MM.1S (cell line): ENCODE measurements around the gene LRRC4B.
"Not testable (repeated sequence)": the region's sequence is repeated elsewhere in the genome, so short reads cannot be mapped to it uniquely, and the experiment has no call there.

Source experiments
- DNase-seq: peaks from one replicate; pipeline ENCODE4 v3.0.0-alpha.2; 2015
- H2AFZ ChIP-seq: fragments of 300-600 bp; sonication (generic); 2 replicates; pipeline ENCODE4 v1.6.0; 2016; ENCODE audit warnings: antibody characterized with exemption, low read length
- H3F3A ChIP-seq: fragments of 300-600 bp; sonication (generic); 2 replicates; pipeline ENCODE4 v1.6.1; 2016; ENCODE audit warnings: mild to moderate bottlenecking, antibody characterized with exemption, low read length, moderate library complexity, mixed read lengths; ENCODE audit not compliant: insufficient read depth
- H3K27ac ChIP-seq: fragments of 300-600 bp; sonication (generic); 2 replicates; pipeline ENCODE4 v1.5.1; 2016; ENCODE audit warnings: mild to moderate bottlenecking, low read length
- H3K27me3 ChIP-seq: fragments of 300-600 bp; sonication (generic); replicated peaks from 2 replicates; pipeline ENCODE4 v1.6.0; 2016; ENCODE audit warnings: low read length; ENCODE audit not compliant: insufficient read depth
- H3K36me3 ChIP-seq: fragments of 300-600 bp; sonication (generic); replicated peaks from 2 replicates; pipeline ENCODE4 v1.6.1; 2016; ENCODE audit warnings: mild to moderate bottlenecking, low read length, mixed read lengths; ENCODE audit not compliant: insufficient read depth
- H3K4me1 ChIP-seq: fragments of 300-600 bp; sonication (generic); 2 replicates; pipeline ENCODE4 v1.6.1; 2016; ENCODE audit warnings: low read length, mixed read lengths
- H3K4me2 ChIP-seq: fragments of 300-600 bp; sonication (generic); 2 replicates; pipeline ENCODE4 v1.6.0; 2016; ENCODE audit warnings: low read depth, low read length
- H3K4me3 ChIP-seq: fragments of 300-600 bp; sonication (generic); 2 replicates; pipeline ENCODE4 v1.5.1; 2016; ENCODE audit warnings: low read length, mixed read lengths
- H3K79me2 ChIP-seq: fragments of 300-600 bp; sonication (generic); 2 replicates; pipeline ENCODE4 v1.6.1; 2016; ENCODE audit warnings: mixed run types, low read length, mixed read lengths
- H3K9ac ChIP-seq: fragments of 300-600 bp; sonication (generic); 2 replicates; pipeline ENCODE4 v1.6.1; 2016; ENCODE audit warnings: low read length, mixed read lengths
- H3K9me2 ChIP-seq: fragments of 300-600 bp; sonication (generic); replicated peaks from 2 replicates; pipeline ENCODE4 v1.6.1; 2016; ENCODE audit warnings: mild to moderate bottlenecking, low read length, mixed read lengths; ENCODE audit not compliant: insufficient read depth
- H3K9me3 ChIP-seq: fragments of 300-600 bp; sonication (generic); replicated peaks from 2 replicates; pipeline ENCODE4 v1.6.1; 2016; ENCODE audit warnings: mild to moderate bottlenecking, low read length, mixed read lengths; ENCODE audit not compliant: insufficient read depth
- H4K20me1 ChIP-seq: fragments of 300-600 bp; sonication (generic); 2 replicates; pipeline ENCODE4 v1.6.1; 2016; ENCODE audit warnings: mild to moderate bottlenecking, low read length, moderate library complexity, mixed read lengths; ENCODE audit not compliant: insufficient read depth
- EZH2 ChIP-seq: fragments of 300-600 bp; sonication (generic); optimal IDR thresholded peaks from 2 replicates; pipeline ENCODE3; 2017; ENCODE audit warnings: low read depth, mild to moderate bottlenecking, antibody characterized with exemption, low read length, mixed read lengths
- EZH2phosphoT487 ChIP-seq: fragments of 300-600 bp; sonication (generic); IDR thresholded peaks from 2 replicates; pipeline ENCODE4 v1.6.1; 2018; ENCODE audit warnings: antibody characterized with exemption, low read length
- TF ChIP-seq, protein P1 (sequence below): fragments of 300-600 bp; sonication (generic); IDR thresholded peaks from 2 replicates; pipeline ENCODE4 v1.5.1; 2016; ENCODE audit warnings: antibody characterized with exemption, low read length, mixed read lengths

LRRC4B gene

DNA sequence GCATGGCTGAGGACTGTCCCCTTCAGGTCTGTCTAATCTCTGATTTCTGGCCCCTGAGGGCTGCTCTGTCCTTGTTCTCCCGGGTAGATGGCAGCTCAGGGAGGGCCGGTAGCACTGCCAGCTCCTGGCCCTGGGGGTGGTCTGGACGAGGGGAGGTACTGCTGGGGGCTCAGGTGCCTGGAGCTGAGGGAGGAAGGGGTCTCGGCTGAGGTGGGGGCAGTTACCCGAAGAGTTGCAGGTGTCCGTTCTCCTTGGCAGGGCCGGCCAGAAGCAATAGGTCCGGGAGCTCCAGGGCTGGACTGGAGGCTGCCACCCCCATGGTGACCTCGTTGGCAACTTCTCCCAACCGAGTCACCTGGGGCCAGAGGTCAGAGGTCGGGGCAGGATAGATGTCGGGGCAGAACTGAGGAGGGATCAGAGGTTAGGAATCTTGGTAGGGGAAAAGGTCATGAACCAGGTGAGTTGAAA, 93.1 kb downstream of the LRRC4B start:
- no peak overlapping the region for H3K27ac ChIP-seq
- H3K4me2 ChIP-seq: no peak overlapping the region
- H3K9me2 ChIP-seq: no peaks in the 10 kb centered on the region
- no peak overlapping the region for H3K9ac ChIP-seq
- peaks cover 10% of the 10 kb centered on the region; the same call in 1 of the 2 replicates for H3K27me3 ChIP-seq
- no peak overlapping the region for H3K4me3 ChIP-seq
- no peak for DNase-seq
- H3F3A ChIP-seq: peaks cover 5% of the 10 kb centered on the region; the same call in 1 of the 2 replicates
- no peak for TF ChIP-seq EZH2phosphoT487
- TF ChIP-seq EZH2: no peak
- TF ChIP-seq, protein P1, sequence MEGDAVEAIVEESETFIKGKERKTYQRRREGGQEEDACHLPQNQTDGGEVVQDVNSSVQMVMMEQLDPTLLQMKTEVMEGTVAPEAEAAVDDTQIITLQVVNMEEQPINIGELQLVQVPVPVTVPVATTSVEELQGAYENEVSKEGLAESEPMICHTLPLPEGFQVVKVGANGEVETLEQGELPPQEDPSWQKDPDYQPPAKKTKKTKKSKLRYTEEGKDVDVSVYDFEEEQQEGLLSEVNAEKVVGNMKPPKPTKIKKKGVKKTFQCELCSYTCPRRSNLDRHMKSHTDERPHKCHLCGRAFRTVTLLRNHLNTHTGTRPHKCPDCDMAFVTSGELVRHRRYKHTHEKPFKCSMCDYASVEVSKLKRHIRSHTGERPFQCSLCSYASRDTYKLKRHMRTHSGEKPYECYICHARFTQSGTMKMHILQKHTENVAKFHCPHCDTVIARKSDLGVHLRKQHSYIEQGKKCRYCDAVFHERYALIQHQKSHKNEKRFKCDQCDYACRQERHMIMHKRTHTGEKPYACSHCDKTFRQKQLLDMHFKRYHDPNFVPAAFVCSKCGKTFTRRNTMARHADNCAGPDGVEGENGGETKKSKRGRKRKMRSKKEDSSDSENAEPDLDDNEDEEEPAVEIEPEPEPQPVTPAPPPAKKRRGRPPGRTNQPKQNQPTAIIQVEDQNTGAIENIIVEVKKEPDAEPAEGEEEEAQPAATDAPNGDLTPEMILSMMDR: no peak
- peaks cover 31% of the 10 kb centered on the region for H3K79me2 ChIP-seq
- H4K20me1 ChIP-seq: peaks cover 3% of the 10 kb centered on the region; the same call in 1 of the 2 replicates
- no peaks in the 10 kb centered on the region for H3K9me3 ChIP-seq
- no peak overlapping the region for H2AFZ ChIP-seq
- no peaks in the 10 kb centered on the region for H3K4me1 ChIP-seq
- H3K36me3 ChIP-seq: no peaks in the 10 kb centered on the region

DNA sequence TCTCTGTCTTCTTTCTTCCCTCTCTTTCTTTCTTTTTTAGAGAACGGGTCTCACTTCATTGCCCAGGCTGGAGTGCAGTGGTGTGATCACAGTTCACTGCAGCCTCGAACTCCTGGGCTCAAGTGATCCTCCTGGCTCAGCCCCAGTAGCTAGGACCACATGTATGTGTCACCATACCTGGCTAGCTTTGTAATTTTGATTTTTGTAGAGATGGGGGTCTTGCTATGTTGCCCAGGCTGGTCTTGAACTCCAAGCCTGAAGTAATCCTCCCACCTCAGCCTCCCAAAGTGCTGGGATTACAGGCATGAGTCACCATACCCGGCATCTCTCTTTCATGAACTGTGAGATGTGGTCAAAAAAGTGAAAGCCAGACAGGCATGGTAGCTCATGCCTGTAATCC, 94.9 kb downstream of the LRRC4B start:
- H3F3A ChIP-seq, DNase-seq, H3K9me2 ChIP-seq, H2AFZ ChIP-seq, H3K9ac ChIP-seq, H3K4me1 ChIP-seq, H4K20me1 ChIP-seq, H3K36me3 ChIP-seq, H3K27ac ChIP-seq, H3K9me3 ChIP-seq, H3K4me2 ChIP-seq, H3K4me3 ChIP-seq: not testable (repeated sequence)
- Histone ChIP-seq H3K79me2 (peaks cover 18% of the 10 kb centered on the region), H3K27me3 (peaks cover 27% of the 10 kb centered on the region)

GRCh38 chr19:50468818-50469217, 99.4 kb downstream of the LRRC4B start:
- no peak overlapping the region for H3K27ac ChIP-seq
- no peaks in the 10 kb centered on the region for H3K9me2 ChIP-seq
- H3K4me2 ChIP-seq: no peak overlapping the region
- no peaks in the 10 kb centered on the region for H3K79me2 ChIP-seq
- H3K27me3 ChIP-seq: peaks cover 70% of the 10 kb centered on the region
- TF ChIP-seq, protein P1: no peak
- no peak for TF ChIP-seq EZH2
- no peak for TF ChIP-seq EZH2phosphoT487
- no peak for DNase-seq
- no peaks in the 10 kb centered on the region for H4K20me1 ChIP-seq
- H3K4me1 ChIP-seq: no peaks in the 10 kb centered on the region
- H3K4me3 ChIP-seq: no peak overlapping the region
- no peak overlapping the region for H3K9ac ChIP-seq
- H3F3A ChIP-seq: no peaks in the 10 kb centered on the region
- H3K9me3 ChIP-seq: no peaks in the 10 kb centered on the region
- H3K36me3 ChIP-seq: no peaks in the 10 kb centered on the region
- no peak overlapping the region for H2AFZ ChIP-seq

- no peaks in the 10 kb centered on the region for H3K79me2 ChIP-seq
- H3K9me2 ChIP-seq: no peaks in the 10 kb centered on the region
- no peak for DNase-seq
- no peak for TF ChIP-seq EZH2phosphoT487
- TF ChIP-seq, protein P1: no peak
- no peak for TF ChIP-seq EZH2
- H4K20me1 ChIP-seq: no peaks in the 10 kb centered on the region
- no peak overlapping the region for H3K4me2 ChIP-seq
- H3K27me3 ChIP-seq: peaks cover 76% of the 10 kb centered on the region
- H3K27ac ChIP-seq: no peak overlapping the region
- no peaks in the 10 kb centered on the region for H3F3A ChIP-seq
- H3K9me3 ChIP-seq: no peaks in the 10 kb centered on the region
- H3K4me1 ChIP-seq: no peaks in the 10 kb centered on the region
- H3K36me3 ChIP-seq: no peaks in the 10 kb centered on the region
- no peak overlapping the region for H2AFZ ChIP-seq
- H3K4me3 ChIP-seq: no peak overlapping the region
- H3K9ac ChIP-seq: no peak overlapping the region
Measured at GRCh38 chr19:50467566-50467965, 100.7 kb downstream of the LRRC4B start.
